Kidney epithelial cell (primary cell): ENCODE data around the gene RAB33B. TPM values are rescaled to one million over a fixed set of nuclear protein-coding genes. Genes with fewer than 3 reads are reported as not detected.

Experiments used
- DNase-seq: peaks from one replicate; pipeline ENCODE4 v3.0.0-alpha.2; 2010; ENCODE audit warnings: low read depth
- H3K27me3 ChIP-seq: 2 replicates; pipeline ENCODE4 v1.6.0; 2011; ENCODE audit warnings: low read length; ENCODE audit not compliant: control insufficient read depth, insufficient read depth
- H3K36me3 ChIP-seq: 2 replicates; pipeline ENCODE4 v1.5.1; 2011; ENCODE audit warnings: low read length; ENCODE audit not compliant: control insufficient read depth, insufficient read depth
- H3K4me3 ChIP-seq: 2 replicates; pipeline ENCODE4 v1.5.1; 2011; ENCODE audit warnings: low read depth, mild to moderate bottlenecking, control low read depth, low read length
- total RNA-seq: library from RNA; depleted of rRNA; stranded (reverse); fragments of >200 nt; gene quantifications from 2 replicates; pipeline ENCODE4 v1.2.3, GENCODE V29; 2015
- TF ChIP-seq, protein P1 (sequence below): IDR thresholded peaks from 2 replicates; pipeline ENCODE4 v1.5.1; 2011; ENCODE audit warnings: mild to moderate bottlenecking, moderate library complexity, low read length, control low read depth, inconsistent platforms; ENCODE audit not compliant: insufficient read depth, poor library complexity, severe bottlenecking

RAB33B gene
- total RNA-seq, 1 donor from 2014 or later: 9.6 TPM

DNA sequence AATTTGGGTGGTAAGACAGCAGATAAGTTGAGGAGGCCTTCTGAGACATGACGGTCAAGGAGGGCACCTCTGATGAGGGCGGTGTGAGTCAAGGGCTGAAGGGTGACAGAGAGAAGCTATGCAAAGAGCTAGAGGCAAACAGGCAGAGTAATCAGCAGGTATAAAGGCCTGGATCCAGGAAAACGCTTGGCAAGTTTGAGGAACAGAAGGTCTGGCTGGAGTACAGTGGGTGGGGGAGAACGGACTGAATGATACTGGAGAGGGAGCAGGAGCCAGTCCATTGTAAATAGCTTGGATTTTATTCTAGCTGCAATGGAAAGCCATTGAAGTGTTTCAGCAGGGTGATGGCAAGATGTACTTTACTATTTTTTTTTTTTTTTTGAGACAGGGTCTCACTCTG lies 39.3 kb downstream of the RAB33B start:
- H3K27me3 ChIP-seq: no peaks in the 10 kb centered on the region
- no peaks in the 10 kb centered on the region for H3K36me3 ChIP-seq
- no peak for DNase-seq
- TF ChIP-seq, protein P1, sequence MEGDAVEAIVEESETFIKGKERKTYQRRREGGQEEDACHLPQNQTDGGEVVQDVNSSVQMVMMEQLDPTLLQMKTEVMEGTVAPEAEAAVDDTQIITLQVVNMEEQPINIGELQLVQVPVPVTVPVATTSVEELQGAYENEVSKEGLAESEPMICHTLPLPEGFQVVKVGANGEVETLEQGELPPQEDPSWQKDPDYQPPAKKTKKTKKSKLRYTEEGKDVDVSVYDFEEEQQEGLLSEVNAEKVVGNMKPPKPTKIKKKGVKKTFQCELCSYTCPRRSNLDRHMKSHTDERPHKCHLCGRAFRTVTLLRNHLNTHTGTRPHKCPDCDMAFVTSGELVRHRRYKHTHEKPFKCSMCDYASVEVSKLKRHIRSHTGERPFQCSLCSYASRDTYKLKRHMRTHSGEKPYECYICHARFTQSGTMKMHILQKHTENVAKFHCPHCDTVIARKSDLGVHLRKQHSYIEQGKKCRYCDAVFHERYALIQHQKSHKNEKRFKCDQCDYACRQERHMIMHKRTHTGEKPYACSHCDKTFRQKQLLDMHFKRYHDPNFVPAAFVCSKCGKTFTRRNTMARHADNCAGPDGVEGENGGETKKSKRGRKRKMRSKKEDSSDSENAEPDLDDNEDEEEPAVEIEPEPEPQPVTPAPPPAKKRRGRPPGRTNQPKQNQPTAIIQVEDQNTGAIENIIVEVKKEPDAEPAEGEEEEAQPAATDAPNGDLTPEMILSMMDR: no peak
- H3K4me3 ChIP-seq: no peak overlapping the region

DNA sequence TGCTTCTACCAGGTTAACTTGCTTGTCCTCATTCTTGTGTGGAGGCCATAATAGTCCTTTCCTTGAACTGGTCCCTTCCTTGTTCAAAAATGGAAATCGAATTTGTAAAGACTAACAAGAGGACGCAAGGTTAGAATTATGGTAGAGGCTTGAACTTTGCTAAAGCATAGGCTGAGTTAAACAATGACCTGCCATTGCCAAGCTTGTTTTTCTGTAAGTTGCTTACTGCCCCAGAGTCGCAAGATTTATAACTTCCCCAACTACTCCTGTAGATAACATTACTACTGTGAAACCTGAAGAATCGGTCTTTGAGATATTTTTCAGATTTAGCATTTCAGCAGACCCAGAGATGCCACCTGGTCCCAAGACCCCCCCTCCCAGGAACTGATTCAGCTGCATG lies 45.3 kb downstream of the RAB33B start:
- Histone ChIP-seq H3K27me3 (no peaks in the 10 kb centered on the region), H3K4me3 (no peak overlapping the region), H3K36me3 (no peaks in the 10 kb centered on the region)
- TF ChIP-seq, protein P1: no peak
- DNase-seq: no peak

DNA sequence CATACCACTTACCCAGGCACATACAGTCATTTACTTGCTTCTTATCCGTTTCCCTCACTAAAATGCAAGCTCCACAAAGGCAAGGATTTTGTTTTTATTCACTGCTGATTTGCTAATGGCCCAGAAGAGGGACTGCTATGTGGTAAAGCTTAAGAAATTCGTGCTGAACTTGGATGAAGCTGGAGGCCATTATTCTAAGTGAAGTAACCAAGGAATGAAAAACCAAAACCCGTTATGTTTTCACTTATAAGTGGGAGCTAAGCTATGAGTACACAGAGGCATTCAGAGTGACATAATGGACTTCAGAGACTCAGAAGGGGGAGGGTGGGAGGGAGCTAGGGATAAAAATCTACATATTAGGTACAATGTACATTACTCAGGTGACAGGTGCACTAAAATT lies 47.2 kb downstream of the RAB33B start:
- TF ChIP-seq, protein P1: no peak
- no peaks in the 10 kb centered on the region for H3K27me3 ChIP-seq
- no peak overlapping the region for H3K4me3 ChIP-seq
- DNase-seq: no peak
- H3K36me3 ChIP-seq: no peaks in the 10 kb centered on the region

DNA sequence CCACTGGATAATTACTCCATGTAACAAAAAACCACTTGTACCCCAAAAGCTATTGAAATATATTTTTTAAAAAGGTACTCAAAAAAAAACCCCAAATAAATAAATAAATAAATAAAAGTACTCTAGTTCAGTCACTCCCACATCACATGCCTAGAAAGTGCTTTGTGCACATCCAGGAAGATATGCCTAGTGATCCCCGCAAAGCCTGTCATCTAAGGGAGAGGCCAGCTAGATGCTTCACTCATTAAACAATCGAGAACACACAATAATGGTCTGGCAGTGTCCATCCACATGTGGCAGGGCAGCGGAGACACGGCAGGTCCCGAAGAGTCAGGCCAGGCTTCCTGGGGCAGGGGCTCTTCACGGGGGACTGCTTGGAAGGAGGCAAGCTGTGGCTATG lies 47.6 kb downstream of the RAB33B start:
- Histone ChIP-seq H3K27me3 (no peaks in the 10 kb centered on the region), H3K4me3 (no peak overlapping the region), H3K36me3 (no peaks in the 10 kb centered on the region)
- DNase-seq: no peak
- TF ChIP-seq, protein P1: no peak

DNA sequence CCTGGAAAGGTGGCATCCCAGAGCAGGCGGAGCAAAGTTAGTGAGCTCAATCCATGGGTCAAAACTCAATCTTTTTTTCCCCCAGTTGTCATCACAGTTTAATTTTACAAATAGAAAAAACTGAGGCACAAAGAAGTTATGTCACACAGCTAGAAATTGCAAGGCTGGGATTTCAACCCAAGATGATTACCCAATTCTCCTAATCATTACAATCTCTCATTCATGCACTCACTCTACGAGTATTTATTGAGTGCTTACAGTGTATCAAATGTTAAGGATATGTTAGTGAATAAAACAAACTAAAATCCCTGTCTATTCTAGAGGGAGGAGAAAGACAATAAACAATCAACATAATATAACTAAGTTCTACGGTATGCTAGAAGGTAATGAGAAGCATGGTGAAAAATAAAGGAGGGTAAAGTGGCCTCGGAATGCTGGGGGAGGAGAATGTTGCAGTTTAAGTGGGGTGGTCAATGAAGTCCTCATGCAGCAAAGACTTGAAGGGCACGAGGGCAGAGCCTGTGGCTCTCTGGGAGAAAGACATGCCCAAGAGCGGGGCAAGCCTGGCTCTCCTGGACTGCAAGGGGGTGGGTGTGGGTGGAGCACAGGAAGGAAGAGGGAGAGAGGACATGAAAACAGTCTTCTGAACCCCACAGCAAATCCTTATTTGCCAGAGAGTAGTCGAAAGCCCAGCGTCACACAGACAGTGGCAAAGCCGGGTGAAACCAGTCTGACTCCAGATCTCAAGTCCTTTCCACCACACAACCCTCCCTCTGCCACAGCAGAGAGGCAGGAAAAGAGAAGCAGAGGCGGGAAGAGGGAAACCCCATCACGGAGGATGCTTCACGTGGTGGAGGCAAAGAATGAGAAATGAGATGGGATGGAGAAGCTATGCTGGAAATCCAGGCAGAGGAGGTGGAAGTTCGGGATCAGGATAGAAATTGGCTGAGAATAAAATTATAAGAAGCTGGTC lies 48.3 kb downstream of the RAB33B start:
- Histone ChIP-seq H3K27me3 (no peaks in the 10 kb centered on the region), H3K36me3 (no peaks in the 10 kb centered on the region), H3K4me3 (no peak overlapping the region)
- no peak for DNase-seq
- TF ChIP-seq, protein P1: no peak
